ENCODE data around the gene RASGEF1C.

DNA sequence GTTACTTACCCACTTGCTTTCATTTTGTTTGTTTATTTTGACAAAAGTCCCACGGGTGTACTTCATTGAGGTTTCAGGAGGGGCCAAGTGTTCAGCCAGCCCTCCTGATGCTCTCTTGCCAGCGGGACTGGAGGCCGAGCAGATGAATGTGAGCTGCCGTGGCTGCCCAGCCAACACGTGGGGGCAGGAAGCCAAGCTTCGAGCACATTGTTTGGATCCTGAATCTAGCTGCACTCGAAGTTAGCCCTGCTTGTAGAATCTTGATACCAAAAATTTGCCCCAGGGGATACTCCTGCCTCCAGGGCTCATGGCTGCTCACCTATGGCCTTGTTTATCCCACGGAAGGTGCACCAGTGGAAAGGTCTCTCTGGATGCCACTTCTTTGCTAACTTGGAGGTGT lies 49.3 kb downstream of the RASGEF1C start:
- TF ChIP-seq, protein P1, sequence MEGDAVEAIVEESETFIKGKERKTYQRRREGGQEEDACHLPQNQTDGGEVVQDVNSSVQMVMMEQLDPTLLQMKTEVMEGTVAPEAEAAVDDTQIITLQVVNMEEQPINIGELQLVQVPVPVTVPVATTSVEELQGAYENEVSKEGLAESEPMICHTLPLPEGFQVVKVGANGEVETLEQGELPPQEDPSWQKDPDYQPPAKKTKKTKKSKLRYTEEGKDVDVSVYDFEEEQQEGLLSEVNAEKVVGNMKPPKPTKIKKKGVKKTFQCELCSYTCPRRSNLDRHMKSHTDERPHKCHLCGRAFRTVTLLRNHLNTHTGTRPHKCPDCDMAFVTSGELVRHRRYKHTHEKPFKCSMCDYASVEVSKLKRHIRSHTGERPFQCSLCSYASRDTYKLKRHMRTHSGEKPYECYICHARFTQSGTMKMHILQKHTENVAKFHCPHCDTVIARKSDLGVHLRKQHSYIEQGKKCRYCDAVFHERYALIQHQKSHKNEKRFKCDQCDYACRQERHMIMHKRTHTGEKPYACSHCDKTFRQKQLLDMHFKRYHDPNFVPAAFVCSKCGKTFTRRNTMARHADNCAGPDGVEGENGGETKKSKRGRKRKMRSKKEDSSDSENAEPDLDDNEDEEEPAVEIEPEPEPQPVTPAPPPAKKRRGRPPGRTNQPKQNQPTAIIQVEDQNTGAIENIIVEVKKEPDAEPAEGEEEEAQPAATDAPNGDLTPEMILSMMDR (conservative IDR thresholded peaks at IDR 0.05; ENCODE audit: low read depth, low read length) = no peak
- TF ChIP-seq EZH2phosphoT487 (IDR thresholded peaks at IDR 0.05; ENCODE audit: borderline replicate concordance, low read length) (no peak), EZH2 (IDR thresholded peaks at IDR 0.05; ENCODE audit: low read length, unreplicated experiment) (no peak)

Data from PC-3 (cell line).